Fibroblast of gingiva (primary cell): ENCODE measurements around the gene SMYD3.

ENCODE experiments used
- DNase-seq: peaks from one replicate; pipeline ENCODE4 v3.0.0-alpha.2; 2011; ENCODE audit warnings: low read depth

SMYD3 gene

GRCh38 chr1:246146804-246147523, 360.1 kb downstream of the SMYD3 start:
- no peak for DNase-seq

GRCh38 chr1:246145900-246146299, 361.2 kb downstream of the SMYD3 start:
- no peak for DNase-seq

- DNase-seq, result no peak
Measured at GRCh38 chr1:246144931-246145330, 362.1 kb downstream of the SMYD3 start.

GRCh38 chr1:246142320-246142893, 364.7 kb downstream of the SMYD3 start:
- peak; percentile 85 for DNase-seq

GRCh38 chr1:246141306-246141705, 365.8 kb downstream of the SMYD3 start:
- no peak for DNase-seq

GRCh38 chr1:246139745-246140182, 367.3 kb downstream of the SMYD3 start:
- peak; percentile 52 for DNase-seq

- DNase-seq, result no peak
Measured at GRCh38 chr1:246138781-246139180, 368.3 kb downstream of the SMYD3 start.

GRCh38 chr1:246136477-246136876, 370.6 kb downstream of the SMYD3 start:
- no peak for DNase-seq

- no peak for DNase-seq
Measured at GRCh38 chr1:246134789-246135188, 372.3 kb downstream of the SMYD3 start.

GRCh38 chr1:246131095-246131494, 376.0 kb downstream of the SMYD3 start:
- DNase-seq, result no peak

- DNase-seq, result no peak
Measured at GRCh38 chr1:246128494-246129069, 378.5 kb downstream of the SMYD3 start.

GRCh38 chr1:246126580-246126979, 380.5 kb downstream of the SMYD3 start:
- DNase-seq, result no peak

- no peak for DNase-seq
Measured at GRCh38 chr1:246122071-246122470, 385.0 kb downstream of the SMYD3 start.

- no peak for DNase-seq
Measured at GRCh38 chr1:246121533-246121932, 385.5 kb downstream of the SMYD3 start.

- peak; percentile 38 for DNase-seq
Measured at GRCh38 chr1:246117066-246117791, 389.9 kb downstream of the SMYD3 start.

- no peak for DNase-seq
Measured at GRCh38 chr1:246114369-246114768, 392.7 kb downstream of the SMYD3 start.

- DNase-seq, result no peak
Measured at GRCh38 chr1:246113555-246114095, 393.5 kb downstream of the SMYD3 start.

GRCh38 chr1:246111570-246111969, 395.5 kb downstream of the SMYD3 start:
- no peak for DNase-seq

- peak; percentile 16 for DNase-seq
Measured at GRCh38 chr1:246110343-246111219, 396.5 kb downstream of the SMYD3 start.

GRCh38 chr1:246108278-246108925, 398.7 kb downstream of the SMYD3 start:
- DNase-seq, result no peak
